ENCODE data around the gene TMEM132D.

The TMEM132D gene

DNA sequence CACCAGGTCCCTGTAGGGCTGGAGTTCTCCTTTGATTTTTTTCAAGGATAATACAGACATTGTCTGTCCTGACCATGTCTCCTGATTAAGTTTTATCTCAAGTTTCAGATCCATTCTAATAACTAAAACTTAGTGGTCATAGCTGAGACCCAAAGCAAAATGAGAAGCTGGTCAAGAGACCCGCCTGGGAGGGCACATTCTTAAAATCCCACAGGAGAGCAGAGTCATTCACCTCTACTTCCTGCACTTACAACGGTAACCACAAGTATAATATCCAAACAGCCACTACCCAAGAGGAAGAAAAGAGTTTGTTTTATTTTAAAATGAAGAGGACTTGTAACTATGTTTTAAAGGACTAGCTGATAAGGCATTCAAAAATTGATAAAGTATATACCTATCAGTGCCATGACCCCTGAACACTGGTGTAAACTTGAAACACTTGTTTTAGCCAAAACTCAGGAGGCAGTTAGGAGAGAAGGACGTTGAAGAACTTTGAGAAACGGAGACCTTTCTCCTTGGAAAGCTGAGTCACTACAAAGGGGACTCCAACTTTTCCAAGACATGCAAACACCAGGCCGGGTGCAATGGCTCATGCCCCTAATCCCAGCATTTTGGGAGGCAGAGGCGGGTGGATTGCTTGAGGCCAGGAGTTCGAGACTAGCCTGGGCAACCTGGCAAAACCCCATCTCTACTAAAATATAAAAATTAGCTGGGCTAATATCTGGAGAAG lies 572.3 kb downstream of the TMEM132D start:
- no peaks in the 10 kb centered on the region for H3K4me1 ChIP-seq (ENCODE audit: control insufficient read depth, insufficient read depth, low read length)
- H3K36me3 ChIP-seq (ENCODE audit: control insufficient read depth, insufficient read depth, low read length): no peaks in the 10 kb centered on the region
- no peaks in the 10 kb centered on the region for H3K27me3 ChIP-seq (ENCODE audit: control insufficient read depth, insufficient read depth, low read length)
- H3K9ac ChIP-seq (ENCODE audit: low read length): no peak overlapping the region
- H3K9me3 ChIP-seq (ENCODE audit: control insufficient read depth, low read length): no peaks in the 10 kb centered on the region
- H3K4me3 ChIP-seq (ENCODE audit: low read length): no peak overlapping the region

DNA sequence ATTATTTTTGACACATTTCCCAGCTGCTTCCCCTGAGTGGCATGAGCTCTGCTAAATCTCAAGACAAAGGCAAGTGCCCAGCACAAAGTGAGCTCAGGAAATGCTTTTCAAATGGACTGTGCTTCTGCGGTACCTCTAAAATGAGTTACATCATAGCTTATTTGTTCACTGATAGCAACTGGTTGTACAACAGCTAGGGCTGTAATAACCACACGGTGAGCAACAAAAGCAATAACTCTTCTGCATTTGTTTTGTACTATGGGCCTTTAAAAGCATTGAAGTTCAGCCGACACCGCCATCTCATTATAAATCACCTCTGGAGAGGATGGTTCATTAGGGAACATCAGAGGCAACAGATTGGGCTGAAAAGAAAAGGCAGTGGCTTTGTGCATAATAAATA lies 575.6 kb downstream of the TMEM132D start:
- Histone ChIP-seq H3K36me3 (ENCODE audit: control insufficient read depth, insufficient read depth, low read length) (no peaks in the 10 kb centered on the region), H3K4me3 (ENCODE audit: low read length) (no peak overlapping the region), H3K9me3 (ENCODE audit: control insufficient read depth, low read length) (no peaks in the 10 kb centered on the region), H3K4me1 (ENCODE audit: control insufficient read depth, insufficient read depth, low read length) (no peaks in the 10 kb centered on the region), H3K9ac (ENCODE audit: low read length) (no peak overlapping the region), H3K27me3 (ENCODE audit: control insufficient read depth, insufficient read depth, low read length) (no peaks in the 10 kb centered on the region)

DNA sequence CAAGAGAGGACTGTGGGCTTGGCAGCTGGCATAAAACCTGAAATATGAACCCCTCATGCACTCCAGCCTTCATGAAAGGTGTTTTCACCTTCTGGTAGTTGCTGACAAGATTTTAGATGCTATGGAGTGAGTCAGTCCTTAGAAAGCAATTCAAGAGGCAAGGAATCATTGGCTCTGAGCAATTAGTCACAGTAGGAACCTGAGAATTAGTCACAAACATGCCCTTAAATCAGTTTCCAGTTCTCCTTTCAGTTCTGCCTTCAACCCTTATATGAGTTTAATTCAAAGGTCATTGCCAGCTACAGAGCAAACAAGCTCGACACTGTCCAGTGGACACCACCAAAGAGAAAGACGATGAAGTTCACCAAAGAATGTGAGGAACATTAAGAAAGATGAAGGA lies 578.3 kb downstream of the TMEM132D start:
- Histone ChIP-seq H3K27me3 (ENCODE audit: control insufficient read depth, insufficient read depth, low read length) (no peaks in the 10 kb centered on the region), H3K36me3 (ENCODE audit: control insufficient read depth, insufficient read depth, low read length) (no peaks in the 10 kb centered on the region), H3K9ac (ENCODE audit: low read length) (no peak overlapping the region), H3K4me1 (ENCODE audit: control insufficient read depth, insufficient read depth, low read length) (no peaks in the 10 kb centered on the region), H3K9me3 (ENCODE audit: control insufficient read depth, low read length) (no peaks in the 10 kb centered on the region), H3K4me3 (ENCODE audit: low read length) (no peak overlapping the region)

DNA sequence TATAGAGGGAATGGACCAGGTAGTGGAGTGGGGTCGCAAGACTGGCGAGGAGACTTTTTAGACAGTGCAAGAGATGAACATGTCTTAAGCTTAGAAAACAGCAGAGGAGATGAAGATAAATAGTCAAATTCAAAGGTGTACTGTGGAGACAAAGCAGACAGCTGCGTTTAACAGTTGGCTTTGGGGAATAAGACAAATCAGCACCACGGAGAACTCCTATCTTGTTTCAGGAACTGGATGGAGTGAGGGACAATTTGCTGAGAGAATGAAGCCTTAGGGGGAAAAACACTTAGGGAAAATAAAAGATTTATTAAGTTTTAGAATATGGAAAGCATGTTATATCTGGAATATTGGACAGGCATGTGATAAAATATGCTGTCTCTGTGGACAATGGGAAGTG lies 591.8 kb downstream of the TMEM132D start:
- no peaks in the 10 kb centered on the region for H3K4me1 ChIP-seq (ENCODE audit: control insufficient read depth, insufficient read depth, low read length)
- no peak overlapping the region for H3K4me3 ChIP-seq (ENCODE audit: low read length)
- no peaks in the 10 kb centered on the region for H3K27me3 ChIP-seq (ENCODE audit: control insufficient read depth, insufficient read depth, low read length)
- H3K36me3 ChIP-seq (ENCODE audit: control insufficient read depth, insufficient read depth, low read length): no peaks in the 10 kb centered on the region
- H3K9me3 ChIP-seq (ENCODE audit: control insufficient read depth, low read length): no peaks in the 10 kb centered on the region
- H3K9ac ChIP-seq (ENCODE audit: low read length): no peak overlapping the region

DNA sequence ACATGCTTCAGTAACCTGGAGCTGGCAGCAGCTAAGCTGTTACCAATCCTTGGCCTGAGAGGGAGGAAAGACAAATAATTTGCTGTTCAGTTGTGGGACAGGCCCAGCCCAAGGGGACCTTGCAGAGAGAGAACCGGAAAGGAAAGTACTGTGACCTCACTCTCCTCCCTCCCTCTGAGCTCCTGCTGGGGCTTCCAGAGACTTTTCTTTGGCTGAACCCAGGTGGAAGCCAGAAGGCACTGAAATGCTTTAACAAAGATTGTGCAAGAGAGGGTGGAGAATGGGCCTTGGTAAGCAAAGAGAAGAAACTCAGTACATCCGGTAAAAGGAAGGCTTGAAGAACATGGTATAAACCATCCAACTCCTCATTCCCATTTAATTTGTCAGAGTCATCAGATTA lies 593.5 kb downstream of the TMEM132D start:
- Histone ChIP-seq H3K9me3 (ENCODE audit: control insufficient read depth, low read length) (no peaks in the 10 kb centered on the region), H3K4me1 (ENCODE audit: control insufficient read depth, insufficient read depth, low read length) (no peaks in the 10 kb centered on the region), H3K36me3 (ENCODE audit: control insufficient read depth, insufficient read depth, low read length) (no peaks in the 10 kb centered on the region), H3K27me3 (ENCODE audit: control insufficient read depth, insufficient read depth, low read length) (no peaks in the 10 kb centered on the region), H3K4me3 (ENCODE audit: low read length) (no peak overlapping the region), H3K9ac (ENCODE audit: low read length) (no peak overlapping the region)

DNA sequence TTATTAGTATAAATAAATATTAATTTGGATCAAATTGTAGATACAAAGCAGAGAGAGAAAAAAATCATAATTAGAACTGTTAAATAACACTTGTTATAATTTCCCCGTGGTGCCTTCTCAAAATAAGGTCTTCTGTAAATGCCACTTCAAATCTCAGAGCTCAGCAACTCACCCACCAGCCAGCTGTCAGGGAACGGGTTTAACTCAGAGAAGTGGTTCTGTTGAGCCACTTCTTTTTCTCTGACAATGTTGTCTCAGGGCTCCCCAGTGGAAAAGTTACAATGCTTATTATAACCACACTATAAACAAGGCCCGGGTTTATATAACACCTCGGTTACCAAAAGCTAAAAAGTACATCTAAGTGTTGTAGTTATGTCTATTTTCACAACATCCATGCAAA lies 598.0 kb downstream of the TMEM132D start:
- no peak overlapping the region for H3K4me3 ChIP-seq (ENCODE audit: low read length)
- H3K9ac ChIP-seq (ENCODE audit: low read length): no peak overlapping the region
- H3K9me3 ChIP-seq (ENCODE audit: control insufficient read depth, low read length): no peaks in the 10 kb centered on the region
- H3K4me1 ChIP-seq (ENCODE audit: control insufficient read depth, insufficient read depth, low read length): no peaks in the 10 kb centered on the region
- no peaks in the 10 kb centered on the region for H3K27me3 ChIP-seq (ENCODE audit: control insufficient read depth, insufficient read depth, low read length)
- H3K36me3 ChIP-seq (ENCODE audit: control insufficient read depth, insufficient read depth, low read length): no peaks in the 10 kb centered on the region

DNA sequence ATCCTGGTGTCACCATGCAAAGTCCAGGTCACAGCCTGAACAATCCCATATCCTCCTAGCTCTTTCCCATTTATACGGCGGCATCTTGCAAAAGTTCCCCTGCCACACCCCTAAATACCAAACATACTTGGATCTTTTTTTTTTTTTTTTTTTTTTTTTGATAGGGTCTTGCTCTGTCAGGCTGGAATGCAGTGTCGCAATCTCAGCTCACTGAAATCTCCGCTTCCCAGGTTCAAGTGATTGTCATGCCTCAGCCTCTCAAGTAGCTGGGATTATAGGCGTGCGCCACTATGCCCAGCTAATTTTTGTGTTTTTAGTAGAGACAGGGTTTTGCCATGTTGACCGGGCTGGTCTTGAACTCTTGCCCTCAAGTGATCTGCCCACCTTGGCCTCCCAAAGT lies 599.3 kb downstream of the TMEM132D start:
- Histone ChIP-seq H3K4me3 (ENCODE audit: low read length) (no peak overlapping the region), H3K36me3 (ENCODE audit: control insufficient read depth, insufficient read depth, low read length) (no peaks in the 10 kb centered on the region), H3K4me1 (ENCODE audit: control insufficient read depth, insufficient read depth, low read length) (no peaks in the 10 kb centered on the region), H3K9me3 (ENCODE audit: control insufficient read depth, low read length) (no peaks in the 10 kb centered on the region), H3K27me3 (ENCODE audit: control insufficient read depth, insufficient read depth, low read length) (no peaks in the 10 kb centered on the region), H3K9ac (ENCODE audit: low read length) (no peak overlapping the region)

DNA sequence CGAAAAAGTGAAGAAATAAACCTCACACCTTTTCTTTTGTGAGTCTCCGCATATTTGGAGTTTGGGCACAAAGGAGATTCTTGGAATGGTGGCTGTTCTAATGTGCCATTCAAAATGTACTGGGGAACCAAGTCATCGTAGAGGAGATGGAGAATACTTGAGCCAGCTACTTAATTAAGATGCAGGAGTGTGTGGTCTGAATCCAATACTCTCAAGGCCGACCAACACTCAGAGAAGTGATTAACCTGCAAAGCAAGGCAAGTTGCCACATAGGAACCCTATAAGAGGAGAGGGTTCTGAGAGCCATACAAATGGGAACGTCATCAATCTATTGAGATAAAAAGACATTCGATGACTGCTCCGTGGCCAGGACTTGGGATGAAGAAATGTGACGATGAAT lies 603.8 kb downstream of the TMEM132D start:
- H3K9ac ChIP-seq (ENCODE audit: low read length): no peak overlapping the region
- no peak overlapping the region for H3K4me3 ChIP-seq (ENCODE audit: low read length)
- H3K36me3 ChIP-seq (ENCODE audit: control insufficient read depth, insufficient read depth, low read length): no peaks in the 10 kb centered on the region
- H3K4me1 ChIP-seq (ENCODE audit: control insufficient read depth, insufficient read depth, low read length): no peaks in the 10 kb centered on the region
- H3K9me3 ChIP-seq (ENCODE audit: control insufficient read depth, low read length): no peaks in the 10 kb centered on the region
- no peaks in the 10 kb centered on the region for H3K27me3 ChIP-seq (ENCODE audit: control insufficient read depth, insufficient read depth, low read length)

DNA sequence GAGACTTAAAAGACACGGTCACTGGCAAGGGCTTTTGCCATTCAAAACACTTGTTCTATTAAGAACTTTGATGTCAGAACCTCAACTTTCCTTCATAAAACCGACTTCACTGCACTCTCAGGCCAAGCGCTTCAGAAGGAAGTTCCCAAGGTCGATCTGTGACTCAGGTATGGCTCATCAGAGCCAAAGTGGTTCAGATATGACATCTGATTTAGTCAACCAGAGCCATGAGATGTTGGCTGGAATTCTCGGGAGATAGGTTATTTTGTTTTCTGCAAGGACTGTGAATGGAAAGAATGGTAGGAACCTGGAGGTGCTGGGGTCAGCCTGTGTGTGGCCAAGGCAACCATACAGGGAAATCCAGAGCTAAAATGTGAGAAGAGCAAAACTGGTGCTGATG lies 604.9 kb downstream of the TMEM132D start:
- Histone ChIP-seq H3K9ac (ENCODE audit: low read length) (no peak overlapping the region), H3K9me3 (ENCODE audit: control insufficient read depth, low read length) (no peaks in the 10 kb centered on the region), H3K4me3 (ENCODE audit: low read length) (no peak overlapping the region), H3K4me1 (ENCODE audit: control insufficient read depth, insufficient read depth, low read length) (no peaks in the 10 kb centered on the region), H3K27me3 (ENCODE audit: control insufficient read depth, insufficient read depth, low read length) (no peaks in the 10 kb centered on the region), H3K36me3 (ENCODE audit: control insufficient read depth, insufficient read depth, low read length) (no peaks in the 10 kb centered on the region)

DNA sequence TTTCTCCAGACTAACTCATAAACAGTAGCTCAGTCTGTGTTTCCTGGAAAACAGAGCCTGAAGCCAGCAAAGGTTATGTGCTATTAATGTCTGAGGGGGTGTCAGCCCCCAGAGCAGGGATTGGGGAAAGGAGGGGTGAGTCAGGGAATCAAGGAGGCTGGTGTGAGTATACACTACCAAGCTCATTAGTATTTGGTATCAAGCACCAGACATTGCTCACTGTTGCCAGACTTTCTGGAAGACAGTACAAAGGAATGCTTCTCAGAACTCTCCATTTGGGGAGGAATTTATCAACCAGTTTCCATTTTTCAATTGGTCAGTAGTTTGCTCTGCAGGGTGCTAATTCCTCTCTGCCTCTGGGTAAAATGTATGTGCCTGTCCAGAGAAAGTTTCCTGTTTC lies 607.2 kb downstream of the TMEM132D start:
- H3K27me3 ChIP-seq (ENCODE audit: control insufficient read depth, insufficient read depth, low read length): no peaks in the 10 kb centered on the region
- no peak overlapping the region for H3K4me3 ChIP-seq (ENCODE audit: low read length)
- no peaks in the 10 kb centered on the region for H3K36me3 ChIP-seq (ENCODE audit: control insufficient read depth, insufficient read depth, low read length)
- H3K4me1 ChIP-seq (ENCODE audit: control insufficient read depth, insufficient read depth, low read length): no peaks in the 10 kb centered on the region
- no peaks in the 10 kb centered on the region for H3K9me3 ChIP-seq (ENCODE audit: control insufficient read depth, low read length)
- H3K9ac ChIP-seq (ENCODE audit: low read length): no peak overlapping the region

DNA sequence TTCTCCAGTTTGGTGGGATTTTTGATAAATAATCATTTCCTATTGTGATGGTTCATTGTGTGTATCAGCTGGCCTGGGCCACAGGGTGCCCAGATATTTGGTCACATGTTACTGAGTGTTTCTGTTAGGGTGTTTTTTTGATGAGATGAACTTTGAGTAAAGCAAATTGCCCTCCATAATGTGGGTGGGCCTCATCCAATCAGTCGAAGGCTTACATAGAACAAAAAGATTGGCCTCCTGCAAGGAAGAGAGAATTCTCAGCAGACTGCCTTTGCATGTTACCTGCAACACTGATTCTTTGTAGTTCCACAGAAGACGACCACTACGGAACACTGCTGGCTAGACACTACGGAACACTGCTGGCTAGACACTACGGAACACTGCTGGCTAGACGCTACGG lies 609.0 kb downstream of the TMEM132D start:
- H3K4me1 ChIP-seq (ENCODE audit: control insufficient read depth, insufficient read depth, low read length): no peaks in the 10 kb centered on the region
- no peak overlapping the region for H3K4me3 ChIP-seq (ENCODE audit: low read length)
- no peaks in the 10 kb centered on the region for H3K9me3 ChIP-seq (ENCODE audit: control insufficient read depth, low read length)
- no peaks in the 10 kb centered on the region for H3K36me3 ChIP-seq (ENCODE audit: control insufficient read depth, insufficient read depth, low read length)
- no peaks in the 10 kb centered on the region for H3K27me3 ChIP-seq (ENCODE audit: control insufficient read depth, insufficient read depth, low read length)
- H3K9ac ChIP-seq (ENCODE audit: low read length): no peak overlapping the region

DNA sequence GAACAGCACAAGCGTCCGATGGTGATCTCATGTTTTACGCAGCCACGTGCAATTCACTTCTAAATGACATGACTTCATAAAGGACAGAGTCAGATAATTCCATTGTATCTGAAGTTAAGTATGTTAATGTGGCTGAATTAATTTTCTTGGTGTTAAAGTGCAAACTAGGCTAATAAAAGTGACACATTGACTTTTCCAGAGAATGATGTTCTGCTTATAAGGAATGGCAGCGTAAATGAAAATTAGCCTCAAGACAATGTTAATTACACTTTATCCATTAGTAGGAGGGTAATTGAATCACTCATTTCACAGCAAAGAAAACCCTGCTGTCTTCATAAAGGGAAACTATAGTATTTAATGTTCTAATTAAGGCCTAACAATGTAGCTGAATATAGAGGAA lies 624.1 kb downstream of the TMEM132D start:
- H3K36me3 ChIP-seq (ENCODE audit: control insufficient read depth, insufficient read depth, low read length): no peaks in the 10 kb centered on the region
- no peak overlapping the region for H3K4me3 ChIP-seq (ENCODE audit: low read length)
- H3K9ac ChIP-seq (ENCODE audit: low read length): no peak overlapping the region
- H3K9me3 ChIP-seq (ENCODE audit: control insufficient read depth, low read length): no peaks in the 10 kb centered on the region
- H3K4me1 ChIP-seq (ENCODE audit: control insufficient read depth, insufficient read depth, low read length): no peaks in the 10 kb centered on the region
- no peaks in the 10 kb centered on the region for H3K27me3 ChIP-seq (ENCODE audit: control insufficient read depth, insufficient read depth, low read length)
